HG03442 (cell line): ENCODE measurements around the gene SLC5A3.

Experiments
- ATAC-seq: cut with Tn5 transposase; IDR thresholded peaks from one replicate; pipeline ENCODE4 v1.9.1; 2021; ENCODE audit warnings: mild to moderate bottlenecking, moderate library complexity; ENCODE audit not compliant: unreplicated experiment

The SLC5A3 gene

DNA sequence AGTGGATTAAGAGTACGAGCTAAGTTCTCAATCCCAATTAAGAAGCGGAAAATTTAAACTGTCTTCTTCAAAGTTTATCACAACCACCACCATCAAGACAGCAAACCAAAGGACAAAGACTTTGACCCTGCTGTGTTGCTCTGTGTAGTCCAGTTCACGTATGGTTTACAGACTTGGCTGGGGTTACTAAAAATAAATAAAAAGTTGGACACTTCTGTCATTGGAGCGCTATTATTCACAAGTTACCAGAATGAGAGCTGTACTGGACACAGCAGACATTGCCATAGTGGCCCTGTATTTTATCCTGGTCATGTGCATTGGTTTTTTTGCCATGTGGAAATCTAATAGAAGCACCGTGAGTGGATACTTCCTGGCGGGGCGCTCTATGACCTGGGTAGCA lies 21.6 kb downstream of the SLC5A3 start:
- no peak for ATAC-seq

DNA sequence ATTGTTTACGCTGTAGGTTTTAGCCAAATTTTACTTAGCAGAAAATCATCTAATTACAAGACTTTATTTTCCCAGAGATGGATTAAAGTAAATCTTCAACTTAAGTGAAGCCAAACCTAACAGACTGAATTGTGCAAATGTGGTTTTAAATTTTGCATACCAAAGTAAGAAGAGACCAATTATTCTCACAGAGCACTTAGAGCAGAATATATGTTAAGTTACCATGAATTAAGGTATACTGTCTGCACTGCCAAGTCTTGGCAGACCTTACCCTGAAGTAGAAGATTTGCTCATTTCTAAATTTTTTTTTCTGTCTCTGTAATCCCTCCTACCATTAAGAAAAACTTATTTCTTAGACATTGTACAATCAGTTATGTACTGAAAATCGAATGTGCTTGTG lies 24.1 kb downstream of the SLC5A3 start:
- no peak for ATAC-seq

DNA sequence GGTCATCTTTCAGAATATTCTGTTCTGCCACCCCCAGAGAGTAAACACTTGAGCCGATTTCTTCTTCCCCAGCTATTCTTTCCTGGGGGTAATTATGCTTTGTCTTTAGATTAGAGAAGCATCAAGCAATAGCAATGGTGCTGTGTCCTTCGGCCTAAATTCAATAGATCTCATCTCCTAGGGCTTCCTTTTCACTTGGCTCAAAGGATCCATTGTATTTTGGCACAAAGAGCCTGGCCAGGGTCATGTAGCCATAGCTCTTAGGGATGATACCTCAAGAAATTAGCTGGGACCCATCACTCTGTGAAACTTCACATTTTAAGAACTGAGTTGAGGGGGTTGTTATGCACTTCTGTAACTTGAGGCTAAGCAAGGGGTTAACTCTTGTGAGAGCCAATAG lies 27.0 kb downstream of the SLC5A3 start:
- no peak for ATAC-seq

- ATAC-seq = no peak
Measured at GRCh38 chr21:34100790-34101189, 27.4 kb downstream of the SLC5A3 start.

DNA sequence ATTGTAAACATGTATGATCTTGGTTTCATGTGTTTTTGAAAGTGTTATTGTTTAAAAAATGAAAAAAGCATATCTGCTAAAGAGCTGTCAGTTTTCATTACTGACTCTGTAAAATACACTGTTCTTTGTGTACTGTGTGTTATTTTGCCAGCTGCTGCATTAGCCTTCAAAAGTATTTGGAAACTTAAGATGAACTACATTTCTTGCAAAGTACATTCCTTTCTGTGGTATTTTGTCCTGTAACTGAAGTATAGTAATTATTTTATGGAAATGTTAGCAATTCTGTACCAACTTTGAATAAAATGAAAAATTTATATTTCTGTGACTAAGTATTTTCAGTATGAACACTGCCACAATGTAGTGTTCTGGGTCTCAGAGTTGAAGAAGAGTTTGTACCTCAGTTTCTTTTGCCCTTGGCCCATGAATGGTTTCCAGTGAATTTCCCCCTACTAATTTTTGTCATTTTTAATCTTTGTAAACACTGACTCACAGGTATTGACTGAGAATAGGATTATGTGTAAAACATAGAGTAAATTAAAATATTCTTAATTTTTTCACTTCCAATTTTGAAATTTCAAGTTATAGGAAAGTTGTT lies 32.7 kb downstream of the SLC5A3 start:
- ATAC-seq = no peak

GRCh38 chr21:34107606-34108005 lies 34.2 kb downstream of the SLC5A3 start:
- no peak for ATAC-seq

GRCh38 chr21:34109075-34109474 lies 35.7 kb downstream of the SLC5A3 start:
- ATAC-seq = no peak

DNA sequence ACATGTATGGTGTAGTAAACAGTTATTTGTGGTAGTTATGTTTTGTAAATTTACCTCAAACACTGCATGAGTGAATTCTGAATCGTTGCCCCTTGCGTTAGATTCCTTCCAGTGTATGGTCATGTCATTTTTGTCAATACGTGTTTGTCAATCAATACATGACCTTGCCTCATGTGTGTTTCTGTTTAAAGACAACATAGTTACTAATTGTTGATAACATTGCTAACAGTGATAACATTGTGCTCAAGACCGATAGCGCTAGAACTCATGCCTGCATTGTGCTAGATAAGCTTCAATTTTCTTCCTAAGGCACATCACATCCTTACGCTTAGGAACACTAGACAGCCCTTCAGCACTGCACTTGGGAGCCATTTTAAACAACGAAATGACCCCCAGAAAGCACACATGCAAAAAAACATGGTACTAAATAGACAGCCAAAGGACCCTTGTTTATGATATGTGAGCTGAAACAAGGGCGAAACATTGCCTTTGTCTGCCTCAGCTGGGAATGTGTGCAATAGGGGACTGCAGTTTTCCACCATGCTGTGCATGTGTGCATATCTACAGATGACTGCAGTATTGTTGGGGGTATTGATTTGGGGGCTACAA lies 37.3 kb downstream of the SLC5A3 start:
- ATAC-seq = no peak

DNA sequence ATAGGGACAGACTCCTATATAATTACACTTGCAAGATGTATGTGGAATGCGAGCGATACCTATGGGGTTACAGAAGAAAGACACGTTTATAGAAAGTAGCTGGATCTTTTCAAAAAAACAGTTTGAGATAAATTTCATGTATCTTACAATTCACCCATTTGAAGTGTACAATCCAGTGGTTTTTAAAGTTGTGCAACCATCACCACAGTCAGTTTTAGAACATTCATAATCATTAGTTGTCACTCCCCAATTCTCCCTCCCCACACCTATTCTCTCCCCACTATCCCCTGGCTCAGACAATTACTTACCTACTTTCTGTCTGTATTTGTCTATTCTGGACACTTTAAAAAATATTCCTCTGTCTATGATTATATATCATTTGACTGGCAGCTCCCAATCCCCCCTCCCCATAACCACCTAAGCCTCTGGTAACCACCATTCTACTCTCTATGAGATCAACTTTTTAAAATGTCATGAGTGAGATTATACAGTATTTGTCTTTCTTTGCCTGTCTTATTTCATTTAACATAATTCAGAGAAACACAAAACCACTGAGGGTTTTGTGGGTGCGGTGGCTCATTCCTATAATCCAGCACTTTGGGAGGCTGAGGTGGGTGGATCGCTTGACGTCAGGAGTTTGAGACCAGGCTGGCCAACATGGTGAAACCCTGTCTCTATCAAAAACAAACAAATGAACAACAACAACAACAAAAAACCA lies 39.1 kb downstream of the SLC5A3 start:
- no peak for ATAC-seq

DNA sequence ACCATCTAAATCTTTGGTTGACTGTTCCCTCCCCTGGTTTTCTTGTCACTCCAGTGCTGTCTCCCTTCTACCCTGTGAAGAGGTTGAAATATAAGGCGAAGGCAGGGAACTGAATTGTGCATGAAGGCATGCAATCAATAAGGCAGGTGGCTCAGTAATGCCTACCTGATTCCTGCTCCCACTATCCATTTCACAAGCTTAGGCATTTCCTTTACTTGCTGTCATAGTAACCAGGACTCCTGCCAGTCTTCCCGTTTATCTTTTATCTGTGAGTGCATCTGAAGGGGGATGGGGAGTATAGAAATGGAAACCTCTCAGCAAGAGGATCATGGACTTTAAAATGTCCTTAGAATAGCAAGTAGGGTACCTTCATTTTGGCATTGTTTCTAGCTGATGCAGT lies 40.5 kb downstream of the SLC5A3 start:
- ATAC-seq = no peak

- no peak for ATAC-seq
Measured at GRCh38 chr21:34115160-34115559, 41.8 kb downstream of the SLC5A3 start.

DNA sequence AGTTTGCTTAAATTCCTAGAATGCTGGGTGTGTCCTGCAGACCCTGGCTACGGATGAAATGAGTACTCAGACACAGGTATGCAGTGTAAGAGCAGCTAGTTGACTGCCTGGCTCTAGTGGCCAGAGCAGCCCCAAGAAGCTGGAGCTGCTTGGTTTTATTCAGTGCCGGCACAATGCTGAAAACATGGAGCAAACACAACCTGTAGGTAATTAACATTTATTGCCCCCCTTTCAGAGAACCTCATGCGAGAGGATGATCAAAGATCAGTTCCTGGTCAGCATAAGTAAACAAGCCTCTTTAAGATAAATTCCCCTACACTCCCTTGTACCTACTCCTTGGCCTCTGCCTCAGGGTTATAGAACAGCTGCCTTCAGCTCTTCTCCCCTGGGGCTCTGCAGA lies 43.2 kb downstream of the SLC5A3 start:
- ATAC-seq = no peak

DNA sequence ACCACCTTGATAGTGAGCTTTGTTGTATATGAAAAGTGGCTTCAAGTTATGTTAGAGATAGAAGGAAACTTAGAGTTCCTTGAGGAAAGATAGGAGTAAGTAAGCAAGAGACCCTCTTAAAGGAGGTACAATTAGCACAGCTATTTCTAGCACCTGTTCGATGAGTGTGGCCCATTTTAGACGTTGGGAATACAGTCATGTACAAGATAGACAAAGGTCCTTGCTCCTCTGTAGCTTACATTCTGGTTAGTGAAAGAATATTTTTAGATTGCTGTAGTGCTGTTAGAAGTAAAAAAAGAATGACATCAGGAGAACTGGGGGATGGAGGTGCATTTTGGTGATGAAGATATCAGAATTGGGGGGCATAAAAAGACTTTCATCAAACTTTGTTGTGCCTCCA lies 47.5 kb downstream of the SLC5A3 start:
- no peak for ATAC-seq

DNA sequence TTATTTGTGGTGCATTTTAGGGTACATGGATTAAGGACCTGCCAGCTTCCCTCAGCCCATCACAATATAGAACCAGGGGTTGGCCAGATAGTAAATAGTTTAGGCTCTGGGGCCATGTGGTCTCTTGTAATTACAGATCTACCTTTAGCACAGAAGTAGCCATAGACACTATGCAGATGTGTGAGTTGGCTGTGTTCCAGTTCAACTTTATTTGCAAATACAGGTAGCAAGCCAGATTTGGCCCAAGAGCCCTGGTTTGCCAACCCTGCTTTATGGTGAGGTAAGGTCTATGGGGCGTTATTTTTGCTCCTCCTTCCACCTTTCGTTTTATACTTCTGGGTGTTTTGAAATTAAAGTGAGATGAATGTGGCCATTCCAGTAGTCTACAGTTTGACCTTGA lies 48.7 kb downstream of the SLC5A3 start:
- no peak for ATAC-seq
